ENCODE results near the gene UBL3. TPM values are rescaled to one million over a fixed set of nuclear protein-coding genes. Genes with fewer than 3 reads are reported as not detected.

The UBL3 gene
- total RNA-seq, 4 donors from 2014 or later = 52.9 to 78.2 (median 58.9) TPM

- intact Hi-C loops (cut with DNase I; ENCODE audit: low total_unique reads) = no loop called here
- 14 to 22% methylated on average over 3 of the region's 3 CpGs for WGBS, 2 donors
- H3K4me3 ChIP-seq (ENCODE audit: low read depth, poor library complexity, severe bottlenecking) = no peak overlapping the region
- no peak for DNase-seq (ENCODE audit: low spot score in 2 of 2)
- TF ChIP-seq POLR2A (IDR thresholded peaks at IDR 0.05) (no peak), CTCF (IDR thresholded peaks at IDR 0.05) (no peak)
Measured at GRCh38 chr13:29817604-29818378, 32.6 kb downstream of the UBL3 start.

- TF ChIP-seq POLR2A (IDR thresholded peaks at IDR 0.05) (no peak), CTCF (IDR thresholded peaks at IDR 0.05) (no peak)
- no peak for DNase-seq (ENCODE audit: low spot score in 2 of 2)
- 74 to 83% methylated on average over 2 of the region's 2 CpGs for WGBS, 2 donors
- H3K4me3 ChIP-seq (ENCODE audit: low read depth, poor library complexity, severe bottlenecking) = no peak overlapping the region
- intact Hi-C loops (cut with DNase I; ENCODE audit: low total_unique reads) = no loop called here
Measured at GRCh38 chr13:29816715-29817114, 33.7 kb downstream of the UBL3 start.

- TF ChIP-seq CTCF (IDR thresholded peaks at IDR 0.05) = no peak
- DNase-seq (ENCODE audit: low spot score in 2 of 2) = no peak
- intact Hi-C loops (cut with DNase I; ENCODE audit: low total_unique reads) = no loop called here
- H3K4me3 ChIP-seq (ENCODE audit: low read depth, poor library complexity, severe bottlenecking) = no peak overlapping the region
Measured at GRCh38 chr13:29815336-29815735, 35.1 kb downstream of the UBL3 start.

GRCh38 chr13:29810898-29811297 lies 39.5 kb downstream of the UBL3 start:
- intact Hi-C loops (cut with DNase I; ENCODE audit: low total_unique reads) = no loop called here
- TF ChIP-seq CTCF (IDR thresholded peaks at IDR 0.05) = no peak
- TF ChIP-seq POLR2A (IDR thresholded peaks at IDR 0.05) = no peak
- no peak for DNase-seq (ENCODE audit: low spot score in 2 of 2)
- H3K4me3 ChIP-seq (ENCODE audit: low read depth, poor library complexity, severe bottlenecking) = no peak overlapping the region
- WGBS, 2 donors = 89 to 94% methylated on average over 4 of the region's 4 CpGs

GRCh38 chr13:29810145-29810742 lies 40.2 kb downstream of the UBL3 start:
- no peak for DNase-seq (ENCODE audit: low spot score in 2 of 2)
- TF ChIP-seq POLR2A (IDR thresholded peaks at IDR 0.05) = no peak
- no peak for TF ChIP-seq CTCF (IDR thresholded peaks at IDR 0.05)
- no peak overlapping the region for H3K4me3 ChIP-seq (ENCODE audit: low read depth, poor library complexity, severe bottlenecking)
- 61 to 67% methylated on average over 2 of the region's 2 CpGs for WGBS, 2 donors
- intact Hi-C loops (cut with DNase I; ENCODE audit: low total_unique reads) = no loop called here
